Esophagus muscularis mucosa (tissue), 4 donors: Measurements from ENCODE around the gene TP73. TPM values are rescaled to one million over a fixed set of nuclear protein-coding genes. Genes with fewer than 3 reads are reported as not detected.
"Not testable (repeated sequence)": the region's sequence is repeated elsewhere in the genome, so short reads cannot be mapped to it uniquely, and the experiment has no call there.

Experiments used
- DNase-seq: peaks from one replicate; pipeline ENCODE4 v3.0.0-alpha.2; 2017; ENCODE audit errors: extremely low spot score
- H3K27ac ChIP-seq, 4 donors: fragments of 200-600 bp; sonication (generic); replicated peaks in 1 of 4; 1 replicate in 3 of 4; 2 replicates in 1 of 4; pipeline ENCODE4 v1.5.1; 2016 to 2019; ENCODE audit warnings: mild to moderate bottlenecking in 1 of 4
- H3K27me3 ChIP-seq, 4 donors: fragments of 200-600 bp; sonication (generic); one replicate each; pipeline versions ENCODE4 v1.5.1 to v1.6.0; 2016 to 2019
- H3K36me3 ChIP-seq, 4 donors: fragments of 200-600 bp; sonication (generic); one replicate each; pipeline ENCODE4 v1.5.1; 2016 to 2019
- H3K4me1 ChIP-seq, 4 donors: fragments of 200-600 bp; sonication (generic); one replicate each; pipeline ENCODE4 v1.5.1; 2016 to 2019
- H3K4me3 ChIP-seq, 4 donors: fragments of 200-600 bp; sonication (generic); 1 replicate in 2 of 4; 2 replicates in 2 of 4; pipeline ENCODE4 v1.5.1; 2016 to 2019; ENCODE audit warnings: mild to moderate bottlenecking in 4 of 4, moderate library complexity in 1 of 4
- H3K9me3 ChIP-seq, 4 donors: fragments of 200-600 bp; sonication (generic); 1 replicate in 3 of 4; 2 replicates in 1 of 4; pipeline ENCODE4 v1.5.1; 2016 to 2019
- CTCF ChIP-seq, 3 experiments: fragments of 200-600 bp in 2 of 3; fragments of 450-650 bp in 1 of 3; sonication (generic) in 2 of 3; IDR thresholded peaks; one replicate each; pipeline ENCODE4 v1.5.1; 2017 to 2019; ENCODE audit warnings: antibody characterized with exemption in 3 of 3, mild to moderate bottlenecking in 2 of 3, moderate library complexity in 1 of 3
- EP300 ChIP-seq: sonication (generic); formaldehyde crosslinking; IDR thresholded peaks from one replicate; pipeline ENCODE4 v1.6.1; 2017; ENCODE audit warnings: antibody characterized with exemption
- POLR2A ChIP-seq: fragments of 450-650 bp; IDR thresholded peaks from one replicate; pipeline ENCODE4 v1.6.1; 2017; ENCODE audit warnings: antibody characterized with exemption, moderate library complexity, mild to moderate bottlenecking, low read depth
- POLR2AphosphoS5 ChIP-seq, 2 donors: sonication (generic); formaldehyde crosslinking; IDR thresholded peaks; one replicate each; pipeline ENCODE4 v1.6.1; 2017; ENCODE audit warnings: antibody characterized with exemption in 2 of 2
- WGBS: methylation state at CpG from one replicate; pipeline ENCODE4 v1.1.5; 2018; 5-methylcytosine and 5-hydroxymethylcytosine counted together
- intact Hi-C: fragments of 100-400 bp; cut with DNase I; formaldehyde crosslinking; loops from one replicate; pipeline ENCODE4 v1.15.1; 2023
- total RNA-seq, 4 donors: library from RNA; depleted of rRNA; stranded (reverse); fragments of >200 nt; gene quantifications; one replicate each; pipeline versions ENCODE4 v1.1.0 to v1.2.1, GENCODE V29; 2016

TP73 gene
- total RNA-seq, 4 donors from 2014 or later = not detected

GRCh38 chr1:3747903-3748302 lies 95.6 kb downstream of the TP73 start:
- TF ChIP-seq POLR2AphosphoS5 (IDR thresholded peaks at IDR 0.05) (no peak), CTCF (IDR thresholded peaks at IDR 0.05) (no peak), POLR2A (no peak), EP300 (no peak)
- Histone ChIP-seq H3K4me1 (peaks cover 20 to 48% (median 35%) of the 10 kb centered on the region in 4 donors), H3K36me3 (peaks cover 0 to 20% (median 5%) of the 10 kb centered on the region in 4 donors), H3K27me3 (peaks cover 0 to 10% (median 0%) of the 10 kb centered on the region in 4 donors), H3K9me3 (no peaks in the 10 kb centered on the region), H3K4me3 (peak overlapping the region; percentile 84 to 93 (median 86)), H3K27ac (peak overlapping the region in 3 of 4 donors; percentile 83 to 90 (median 86))
- DNase-seq = no peak
- 87% methylated on average over 13 of the region's 13 CpGs for WGBS
- intact Hi-C loops = no loop called here

DNA sequence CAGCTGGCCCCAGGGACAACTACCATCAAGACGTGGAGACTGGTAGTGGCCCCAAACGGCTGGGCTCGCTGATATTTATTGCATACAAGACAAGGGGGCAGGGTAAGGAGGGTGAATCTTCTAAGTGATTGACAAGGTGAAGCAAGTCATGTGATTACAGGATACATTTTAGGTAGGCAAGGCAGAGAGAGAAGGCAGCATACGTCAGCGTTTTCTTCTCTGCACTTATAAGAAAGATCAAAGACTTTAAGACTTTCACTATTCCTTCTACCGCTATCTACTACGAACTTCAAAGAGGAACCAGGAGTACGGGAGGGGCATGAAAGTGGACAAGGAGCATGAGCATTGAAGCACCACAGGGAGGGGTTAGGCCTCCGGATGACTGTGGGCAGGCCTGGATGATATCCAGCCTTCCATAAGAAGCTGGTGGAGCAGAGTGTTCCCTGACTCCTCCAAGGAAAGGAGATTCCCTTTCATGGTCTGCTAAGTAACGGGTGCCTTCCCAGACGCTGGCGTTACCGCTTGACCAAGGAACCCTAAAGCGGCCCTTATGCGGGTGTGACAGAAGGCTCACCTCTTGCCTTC lies 96.1 kb downstream of the TP73 start:
- WGBS = 80% methylated on average over 15 of the region's 15 CpGs
- peaks cover 0 to 15% (median 2%) of the 10 kb centered on the region in 4 donors for H3K36me3 ChIP-seq
- H3K27me3 ChIP-seq = peaks cover 0 to 14% (median 0%) of the 10 kb centered on the region in 4 donors
- H3K4me3 ChIP-seq, H3K9me3 ChIP-seq, intact Hi-C loops, DNase-seq, H3K27ac ChIP-seq: not testable (repeated sequence)
- peaks cover 20 to 43% (median 35%) of the 10 kb centered on the region in 4 donors for H3K4me1 ChIP-seq

GRCh38 chr1:3749512-3749911 lies 97.2 kb downstream of the TP73 start:
- no peak for DNase-seq
- H3K9me3 ChIP-seq = no peaks in the 10 kb centered on the region
- peaks cover 0 to 6% (median 2%) of the 10 kb centered on the region in 4 donors for H3K36me3 ChIP-seq
- TF ChIP-seq CTCF (IDR thresholded peaks at IDR 0.05) = no peak
- no peak for TF ChIP-seq EP300
- no peak for TF ChIP-seq POLR2AphosphoS5 (IDR thresholded peaks at IDR 0.05)
- no peak for TF ChIP-seq POLR2A
- peaks cover 0 to 25% (median 4%) of the 10 kb centered on the region in 4 donors for H3K27me3 ChIP-seq
- peaks cover 20 to 34% (median 32%) of the 10 kb centered on the region in 4 donors for H3K4me1 ChIP-seq
- H3K4me3 ChIP-seq = no peak overlapping the region
- intact Hi-C loops = no loop called here
- no peak overlapping the region for H3K27ac ChIP-seq
- 71% methylated on average over 5 of the region's 5 CpGs for WGBS

GRCh38 chr1:3750741-3751140 lies 98.4 kb downstream of the TP73 start:
- TF ChIP-seq CTCF (IDR thresholded peaks at IDR 0.05) = no peak
- TF ChIP-seq POLR2AphosphoS5 (IDR thresholded peaks at IDR 0.05) = no peak
- TF ChIP-seq POLR2A = no peak
- no peak for TF ChIP-seq EP300
- no peak overlapping the region for H3K4me3 ChIP-seq
- peaks cover 0 to 37% (median 4%) of the 10 kb centered on the region in 4 donors for H3K27me3 ChIP-seq
- peaks cover 9 to 22% (median 20%) of the 10 kb centered on the region in 4 donors for H3K4me1 ChIP-seq
- DNase-seq = no peak
- peaks cover 0 to under 1% (median 0%) of the 10 kb centered on the region in 4 donors for H3K36me3 ChIP-seq
- 69% methylated on average over 6 of the region's 6 CpGs for WGBS
- H3K9me3 ChIP-seq = no peaks in the 10 kb centered on the region
- no peak overlapping the region for H3K27ac ChIP-seq
- intact Hi-C loops = no loop called here

- Histone ChIP-seq H3K36me3 (no peaks in the 10 kb centered on the region), H3K27me3 (peaks cover 0 to 51% (median 4%) of the 10 kb centered on the region in 4 donors), H3K4me1 (peaks cover 4 to 7% (median 6%) of the 10 kb centered on the region in 4 donors), H3K27ac (no peak within 1 kb of the TSS), H3K9me3 (no peaks in the 10 kb centered on the region), H3K4me3 (no peak within 1 kb of the TSS)
- TF ChIP-seq EP300 = no peak
- TF ChIP-seq CTCF (IDR thresholded peaks at IDR 0.05) = no peak
- TF ChIP-seq POLR2A = no peak
- TF ChIP-seq POLR2AphosphoS5 (IDR thresholded peaks at IDR 0.05) = no peak
- WGBS = 95% methylated on average over 4 of the region's 17 CpGs
- no peak for DNase-seq
- intact Hi-C loops = no loop called here
Measured at GRCh38 chr1:3752400-3752945, 100.2 kb downstream of the TP73 start, which contains the start of gene CCDC27. Gene CCDC27, plus strand, starts transcription at chr1:3752450. Its CDS starts 32 bp downstream, at chr1:3752482.
